ENCODE data around the gene SIGLEC11.
A peak's percentile ranks its signal among the peaks of the same experiment; 100 is the strongest.
"Not testable (repeated sequence)": the region's sequence is repeated elsewhere in the genome, so short reads cannot be mapped to it uniquely, and the experiment has no call there.

The SIGLEC11 gene

GRCh38 chr19:49960980-49961379, at the start of gene SIGLEC11:
SIGLEC11 (minus strand) TSS chr19:49961172; CDS start chr19:49961081, 91 bp downstream.
- not testable (repeated sequence) for DNase-seq (ENCODE audit: low read depth in 2 of 3, low spot score in 2 of 3)

DNA sequence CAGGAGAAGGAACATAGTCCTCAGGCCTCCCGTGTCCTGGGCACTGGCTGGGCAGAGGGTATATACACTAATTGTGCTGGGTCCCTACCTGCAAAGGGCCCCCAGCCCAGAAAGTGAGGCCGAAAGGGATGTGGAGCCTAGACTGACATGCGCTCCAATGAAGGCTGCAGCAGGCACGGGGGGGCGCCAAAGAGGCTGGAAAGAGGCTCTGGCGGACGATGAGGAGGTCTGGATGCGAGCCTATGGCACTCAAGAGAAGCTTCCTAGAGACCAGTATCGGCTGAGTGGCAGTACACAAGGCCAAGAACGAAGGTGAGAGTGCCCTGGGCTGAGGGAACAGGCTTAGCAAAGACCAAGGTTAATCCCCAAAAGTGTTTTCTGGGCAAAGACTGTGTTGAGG, 47.6 kb upstream of the SIGLEC11 start:
- DNase-seq (ENCODE audit: low read depth in 2 of 3, low spot score in 2 of 3), result no peak

DNA sequence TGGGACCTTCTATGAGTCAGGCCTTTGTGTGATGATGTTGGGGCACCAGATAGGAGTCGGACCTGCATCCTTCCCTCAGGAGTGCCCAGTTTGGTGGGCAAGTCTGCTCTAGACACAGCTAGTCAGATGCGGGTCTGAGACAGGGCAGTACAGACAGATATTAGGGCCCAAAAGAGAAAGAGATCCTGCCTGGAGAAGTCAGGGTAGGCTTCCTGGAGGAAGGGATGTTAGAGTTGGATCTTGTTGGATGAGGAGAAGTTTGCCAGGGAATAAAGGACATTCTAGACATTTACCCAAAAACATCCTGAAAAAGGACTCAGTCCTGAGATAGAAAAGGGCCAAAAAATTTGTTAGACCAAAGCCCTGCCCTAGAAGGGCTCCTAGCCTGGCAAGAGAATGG, 47.0 kb upstream of the SIGLEC11 start:
- DNase-seq (ENCODE audit: low read depth in 2 of 3, low spot score in 2 of 3), result no peak

DNA sequence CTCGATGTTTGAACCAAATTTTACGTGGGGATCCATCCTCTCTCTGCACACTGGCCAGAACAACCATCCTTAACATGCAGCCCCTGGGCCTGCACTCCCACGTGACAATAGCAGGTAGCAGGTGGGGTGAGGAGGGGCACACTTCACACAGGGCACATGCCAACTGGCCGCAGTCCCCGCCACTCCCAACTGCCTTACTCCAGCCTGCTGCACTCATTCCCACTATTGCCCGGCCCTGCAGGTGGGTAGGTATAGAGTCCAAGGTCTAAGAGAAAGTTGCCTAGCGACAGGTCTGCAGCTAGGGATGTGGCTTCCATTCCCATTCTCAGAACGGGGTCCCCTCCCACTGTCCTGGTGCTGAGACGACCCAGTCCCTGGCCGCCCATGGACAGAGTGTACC, 46.2 kb upstream of the SIGLEC11 start:
- no peak for DNase-seq (ENCODE audit: low read depth in 2 of 3, low spot score in 2 of 3)

- no peak for DNase-seq (ENCODE audit: low read depth in 2 of 3, low spot score in 2 of 3)
Measured at GRCh38 chr19:50005428-50005827, 44.5 kb upstream of the SIGLEC11 start.

- DNase-seq (ENCODE audit: low read depth in 2 of 3, low spot score in 2 of 3), result peak in 1 of 3 experiments; percentile 24
Measured at GRCh38 chr19:50003810-50004419, 42.9 kb upstream of the SIGLEC11 start.

- no peak for DNase-seq (ENCODE audit: low read depth in 2 of 3, low spot score in 2 of 3)
Measured at GRCh38 chr19:50003254-50003788, 42.3 kb upstream of the SIGLEC11 start.

DNA sequence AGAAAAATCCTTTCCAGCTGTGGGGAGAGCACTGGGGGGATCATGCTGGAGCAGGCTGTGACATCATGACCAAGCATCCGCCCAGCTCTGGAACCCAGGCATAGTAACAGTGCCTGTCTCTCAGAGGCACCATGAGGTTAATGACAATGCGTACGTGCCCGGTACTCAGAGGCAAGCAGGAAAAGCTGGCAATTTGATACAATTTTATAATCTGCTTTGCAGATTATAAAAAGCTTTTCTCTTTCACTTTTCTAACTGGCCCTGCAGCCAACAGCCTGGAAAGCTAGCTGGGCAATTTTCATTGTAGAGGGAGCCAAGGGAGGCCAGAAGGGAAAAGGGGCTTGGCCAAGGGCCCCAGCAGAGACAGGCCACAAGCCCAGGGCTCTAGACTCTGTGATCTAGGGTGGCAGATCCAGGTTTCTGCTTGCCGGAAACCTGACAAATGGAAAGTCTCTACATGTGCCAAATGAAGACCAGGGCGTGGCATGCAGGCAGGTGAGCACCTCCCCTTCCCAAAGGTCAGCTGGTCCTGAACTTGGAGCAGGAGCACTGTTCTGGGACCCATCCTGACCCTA, 41.5 kb upstream of the SIGLEC11 start:
- DNase-seq (ENCODE audit: low read depth in 2 of 3, low spot score in 2 of 3), result no peak

DNA sequence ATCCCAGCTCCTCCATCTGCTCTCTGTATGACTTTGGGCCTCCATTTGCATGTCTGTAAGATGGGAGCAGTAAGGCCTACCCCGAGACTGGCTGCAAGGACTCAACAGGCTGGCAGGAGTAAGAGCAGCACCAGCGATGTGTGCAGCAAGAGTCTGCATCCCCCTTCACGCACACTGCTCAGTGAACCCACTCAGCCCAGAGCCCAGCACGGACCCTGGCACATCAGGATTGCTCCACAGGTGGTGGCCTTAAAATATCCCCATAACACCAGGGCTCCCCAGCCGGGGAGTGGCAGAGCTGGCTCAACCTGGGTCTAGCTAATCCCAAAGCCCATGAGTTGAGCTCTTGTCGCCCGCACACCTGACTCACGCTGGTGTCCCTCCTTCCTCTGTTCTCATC, 40.8 kb upstream of the SIGLEC11 start:
- DNase-seq (ENCODE audit: low read depth in 2 of 3, low spot score in 2 of 3), result no peak

GRCh38 chr19:50000841-50001557, 40.0 kb upstream of the SIGLEC11 start:
- no peak for DNase-seq (ENCODE audit: low read depth in 2 of 3, low spot score in 2 of 3)

DNA sequence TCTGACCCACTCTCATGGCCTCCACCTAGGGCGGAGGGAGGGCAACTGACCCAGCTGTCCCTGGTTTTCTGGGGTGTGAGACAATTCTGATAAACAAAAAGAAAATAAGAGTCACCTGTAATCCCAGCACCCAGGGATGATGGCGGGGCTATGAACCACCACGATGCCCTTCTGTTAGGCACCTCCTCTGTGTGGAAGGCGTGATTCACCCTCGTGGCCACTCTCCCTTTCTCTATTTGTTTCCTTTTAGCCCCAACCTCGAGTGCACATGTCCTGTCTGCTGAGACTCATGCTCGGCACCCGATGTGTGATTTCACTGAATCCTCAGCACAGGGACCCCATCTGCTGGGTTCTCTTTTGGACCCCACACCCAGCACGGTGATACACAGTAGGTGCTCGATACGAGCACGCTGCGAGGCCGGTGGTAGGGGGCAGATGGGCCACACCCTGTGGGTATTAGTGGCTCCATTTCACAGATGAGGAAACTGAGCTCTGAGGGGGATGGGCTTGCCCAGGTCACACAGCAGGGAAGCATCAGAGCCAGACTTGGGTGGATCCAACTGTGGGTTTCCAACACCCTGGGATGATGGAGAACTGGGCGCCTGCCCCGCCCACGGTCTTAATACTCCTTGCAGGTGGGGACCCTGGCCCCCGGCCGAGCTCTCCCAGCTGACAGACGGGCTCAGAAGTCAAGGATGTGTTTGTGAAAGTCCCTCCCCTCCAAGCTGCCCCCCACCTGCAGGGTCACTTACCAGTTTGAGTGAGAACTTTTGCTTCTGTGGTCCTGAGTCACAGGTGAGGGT, 39.3 kb upstream of the SIGLEC11 start:
- DNase-seq (ENCODE audit: low read depth in 2 of 3, low spot score in 2 of 3), result no peak

DNA sequence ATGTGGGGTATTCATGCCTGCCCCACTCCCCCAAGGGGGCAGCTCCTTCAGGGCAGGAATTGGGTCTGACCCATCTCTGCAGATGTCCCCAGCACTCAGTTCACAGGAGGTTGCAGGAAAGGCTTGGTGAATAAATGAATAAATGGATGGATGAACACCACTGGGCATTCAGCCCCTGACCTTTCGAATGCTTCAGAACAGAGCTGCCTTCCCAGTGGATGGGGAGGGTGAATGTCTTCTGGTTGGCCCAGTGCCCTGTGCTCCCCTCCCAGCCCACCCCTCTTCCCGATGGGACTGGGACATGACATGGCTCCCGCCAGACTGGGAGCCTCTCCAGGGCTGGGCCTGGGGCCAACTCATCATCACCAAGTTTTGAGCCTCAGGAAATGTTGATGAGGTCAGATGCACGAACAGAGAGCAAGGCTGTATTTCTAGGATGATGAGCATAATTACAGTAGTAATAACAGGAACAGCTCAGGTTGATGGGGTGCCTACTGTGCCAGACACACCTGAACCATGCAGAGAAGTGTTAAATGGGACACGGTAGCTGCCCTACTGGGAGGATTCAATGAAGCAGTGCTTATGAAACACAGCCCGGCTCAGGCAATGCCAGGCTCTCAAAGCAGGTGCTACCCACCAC, 38.5 kb upstream of the SIGLEC11 start:
- DNase-seq (ENCODE audit: low read depth in 2 of 3, low spot score in 2 of 3), result no peak

DNA sequence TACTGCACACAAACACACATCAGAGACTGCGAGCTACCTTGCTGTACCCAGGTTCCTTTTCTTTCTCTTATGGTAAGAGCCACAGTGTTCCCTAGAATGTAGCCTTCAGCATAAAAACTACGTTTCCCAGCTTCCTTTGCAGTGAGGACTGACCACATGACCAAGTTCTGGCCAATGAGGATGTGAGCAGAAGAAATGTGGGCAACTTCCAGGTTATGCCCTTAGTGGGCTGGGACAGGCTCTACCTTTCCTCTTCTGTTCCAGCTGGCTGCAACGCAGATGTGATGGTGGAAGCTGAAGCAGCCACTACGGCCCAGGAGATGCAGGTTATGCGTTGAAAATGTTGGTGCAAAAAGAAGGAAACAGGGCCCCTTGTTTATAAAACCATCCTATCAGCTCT, 36.7 kb upstream of the SIGLEC11 start:
- DNase-seq (ENCODE audit: low read depth in 2 of 3, low spot score in 2 of 3), result no peak

DNA sequence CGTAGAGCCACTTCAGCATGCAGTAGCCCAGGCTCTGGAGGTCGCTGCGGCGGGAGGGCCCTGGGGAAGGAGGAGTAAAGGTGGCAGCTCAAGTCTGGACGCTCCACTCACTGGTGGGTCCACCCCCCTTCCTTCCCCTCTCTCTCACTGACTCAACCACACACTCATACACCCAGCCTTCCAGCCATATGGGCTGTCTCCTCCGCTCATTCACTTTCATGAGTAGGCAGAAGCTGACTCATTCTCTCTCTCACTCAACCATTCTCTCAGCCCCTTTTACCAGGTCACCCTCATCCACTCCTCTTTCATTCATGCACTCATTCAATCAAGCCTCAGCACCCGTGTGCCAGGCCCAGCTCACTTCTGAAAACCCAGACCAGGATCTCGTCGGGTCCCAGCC, 27.5 kb upstream of the SIGLEC11 start:
- no peak for DNase-seq (ENCODE audit: low read depth in 2 of 3, low spot score in 2 of 3)

DNA sequence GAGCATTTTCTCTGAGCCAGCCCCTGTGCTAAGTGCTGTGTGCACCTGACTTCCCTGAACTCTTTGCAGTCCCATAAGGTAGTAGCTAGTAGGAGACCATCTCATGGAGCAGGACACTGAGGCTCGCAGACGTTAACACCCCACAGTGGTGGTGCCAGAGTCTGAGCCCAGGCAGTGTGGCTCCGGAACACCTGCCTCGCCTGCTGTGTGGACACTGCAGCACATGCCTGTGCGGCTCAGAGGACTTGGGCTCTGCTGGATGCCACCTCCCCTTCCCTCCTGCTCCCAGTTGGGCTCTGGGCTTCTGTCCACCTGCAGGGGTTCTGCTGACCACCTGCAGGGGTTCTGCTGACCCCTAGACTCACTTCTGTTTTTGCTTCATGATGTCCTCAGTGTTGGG, 27.0 kb upstream of the SIGLEC11 start:
- no peak for DNase-seq (ENCODE audit: low read depth in 2 of 3, low spot score in 2 of 3)

DNA sequence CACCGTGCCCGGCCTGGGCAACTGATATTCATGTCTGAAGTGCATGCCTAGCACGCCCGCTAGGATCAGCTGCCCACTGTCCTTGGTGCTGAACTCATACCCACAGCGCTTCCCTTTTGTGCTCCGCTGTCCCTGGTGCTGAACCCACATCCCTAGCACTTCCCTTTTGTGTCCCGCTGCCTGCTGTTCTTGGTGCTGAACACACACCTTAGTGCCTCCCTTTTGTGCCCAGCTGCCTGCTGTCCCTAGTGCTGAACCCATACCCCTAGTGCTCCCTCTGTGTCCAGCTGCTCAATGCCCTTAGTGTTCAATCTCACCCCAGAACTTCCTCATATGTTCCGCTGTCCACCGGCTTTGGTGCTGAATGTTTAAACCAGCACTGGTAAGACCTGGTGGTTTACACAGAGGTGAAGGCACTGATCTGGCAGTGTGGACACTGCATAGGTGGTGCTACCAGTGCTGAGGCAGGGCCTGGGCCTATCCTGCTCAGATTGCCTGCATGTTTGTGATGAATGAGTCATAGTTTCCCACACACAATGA, 26.3 kb upstream of the SIGLEC11 start:
- DNase-seq (ENCODE audit: low read depth in 2 of 3, low spot score in 2 of 3), result peak; percentile 54 to 63 (median 57)

- DNase-seq (ENCODE audit: low read depth in 2 of 3, low spot score in 2 of 3), result no peak
Measured at GRCh38 chr19:49986354-49986753, 25.4 kb upstream of the SIGLEC11 start.

DNA sequence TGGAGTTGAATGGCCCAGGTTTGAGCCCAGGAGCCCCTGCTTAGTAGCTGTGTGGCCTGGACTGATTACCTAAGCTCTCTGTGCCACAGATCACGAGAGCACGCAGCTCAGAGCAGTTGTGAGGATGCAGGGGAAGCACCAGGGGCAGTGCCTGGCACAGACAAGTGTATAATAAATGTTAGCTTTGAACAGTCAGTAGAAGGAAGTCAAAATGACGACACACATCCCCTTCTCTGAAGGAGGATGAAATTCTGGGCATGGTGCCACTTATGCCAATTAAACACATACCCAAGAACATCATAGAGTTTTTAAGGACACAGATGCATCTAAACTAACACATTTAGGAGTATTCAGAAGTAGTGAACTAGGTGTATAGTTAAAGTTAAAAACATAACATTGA, 24.9 kb upstream of the SIGLEC11 start:
- DNase-seq (ENCODE audit: low read depth in 2 of 3, low spot score in 2 of 3), result no peak

- DNase-seq (ENCODE audit: low read depth in 2 of 3, low spot score in 2 of 3), result no peak
Measured at GRCh38 chr19:49984491-49984890, 23.5 kb upstream of the SIGLEC11 start.

DNA sequence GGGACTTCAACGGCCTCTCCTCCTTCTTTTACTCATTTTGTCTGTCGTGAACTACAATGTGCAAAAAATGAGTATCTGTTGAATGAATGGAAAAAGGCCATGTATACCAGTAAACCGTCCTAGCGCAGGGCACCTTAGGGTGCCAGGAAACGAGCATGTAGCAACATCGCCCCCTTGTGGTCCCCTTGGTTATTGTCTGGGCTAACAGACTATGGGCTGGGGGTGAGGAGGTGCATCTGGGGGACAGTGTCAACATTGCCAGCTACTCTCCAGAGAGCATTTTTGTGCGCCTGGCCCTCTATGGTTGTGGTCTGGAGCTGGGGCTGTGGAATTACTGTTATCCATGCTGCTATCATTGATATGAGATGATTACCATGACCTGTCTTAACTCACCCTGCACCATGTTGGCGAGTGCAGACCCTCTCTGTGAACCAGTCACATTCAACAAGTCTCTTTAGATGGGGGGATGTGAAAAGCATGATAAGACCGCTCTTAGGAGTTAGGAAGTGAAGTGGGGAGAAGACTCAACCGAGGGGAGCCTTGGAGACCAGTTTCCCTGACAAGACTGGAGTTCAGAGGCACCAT, 22.8 kb upstream of the SIGLEC11 start:
- peak; percentile 48 to 84 (median 80) for DNase-seq (ENCODE audit: low read depth in 2 of 3, low spot score in 2 of 3)
